DND-41 (cell line): ENCODE measurements around the gene COA1.
"Not testable (repeated sequence)": the region's sequence is repeated elsewhere in the genome, so short reads cannot be mapped to it uniquely, and the experiment has no call there.

Experiments
- ATAC-seq: fragments of 200-7000 bp; cut with Tn5 transposase; 3 replicates; pipeline ENCODE4 v1.9.1; 2021; ENCODE audit warnings: low read depth; ENCODE audit not compliant: insufficient read depth
- DNase-seq: peaks from one replicate; pipeline ENCODE4 v3.0.0-alpha.2; 2020
- H2AFZ ChIP-seq: 2 replicates; pipeline ENCODE4 v1.6.0; 2012; ENCODE audit warnings: low read depth, low read length
- H3K27ac ChIP-seq: 2 replicates; pipeline ENCODE4 v1.5.1; 2012; ENCODE audit warnings: low read length, inconsistent platforms
- H3K27me3 ChIP-seq: fragments of 200-600 bp; sonication (generic); 2 replicates; pipeline ENCODE4 v1.6.0; 2012; ENCODE audit warnings: low read length, mild to moderate bottlenecking, inconsistent platforms; ENCODE audit not compliant: insufficient read depth, poor library complexity
- H3K36me3 ChIP-seq: 2 replicates; pipeline ENCODE4 v1.5.1; 2012; ENCODE audit warnings: low read length, inconsistent platforms; ENCODE audit not compliant: insufficient read depth
- H3K4me1 ChIP-seq: 2 replicates; pipeline ENCODE4 v1.5.1; 2012; ENCODE audit warnings: mild to moderate bottlenecking, low read length; ENCODE audit not compliant: insufficient read depth
- H3K4me2 ChIP-seq: 2 replicates; pipeline ENCODE4 v1.6.0; 2012; ENCODE audit warnings: mild to moderate bottlenecking, moderate library complexity, low read length, inconsistent platforms; ENCODE audit not compliant: insufficient read depth
- H3K4me3 ChIP-seq, 2 experiments: fragments of 200-600 bp in 1 of 2; shearing (Covaris generic) in 1 of 2; 2 replicates each; pipeline ENCODE4 v1.5.1; 2012 to 2016; ENCODE audit warnings: inconsistent platforms in 2 of 2, low read length in 2 of 2, mild to moderate bottlenecking in 2 of 2, low read depth in 1 of 2, moderate library complexity in 1 of 2
- H3K79me2 ChIP-seq: 2 replicates; pipeline ENCODE4 v1.6.0; 2012; ENCODE audit warnings: low read length, inconsistent platforms; ENCODE audit not compliant: insufficient read depth
- H3K9ac ChIP-seq: 2 replicates; pipeline ENCODE4 v1.6.0; 2012; ENCODE audit warnings: low read depth, mild to moderate bottlenecking, inconsistent platforms, low read length, moderate library complexity
- H3K9me3 ChIP-seq: 2 replicates; pipeline ENCODE4 v1.5.1; 2012; ENCODE audit warnings: low read length, moderate library complexity, mild to moderate bottlenecking, inconsistent platforms; ENCODE audit not compliant: insufficient read depth, severe bottlenecking
- H4K20me1 ChIP-seq: 2 replicates; pipeline ENCODE4 v1.6.0; 2012; ENCODE audit warnings: low read length; ENCODE audit not compliant: insufficient read depth
- EZH2 ChIP-seq: IDR thresholded peaks from 3 replicates; pipeline ENCODE4 v1.6.1; 2012; ENCODE audit warnings: borderline replicate concordance, low read depth, mild to moderate bottlenecking, moderate library complexity, low read length, inconsistent platforms; ENCODE audit not compliant: severe bottlenecking
- TF ChIP-seq, protein P1 (sequence below): IDR thresholded peaks from 2 replicates; pipeline ENCODE4 v1.5.1; 2012; ENCODE audit warnings: borderline replicate concordance, low read length, moderate library complexity, mild to moderate bottlenecking; ENCODE audit not compliant: poor library complexity, severe bottlenecking; ENCODE audit errors: extremely low read depth

Gene COA1

GRCh38 chr7:43674559-43675436, 54.5 kb downstream of the COA1 start:
- no peak overlapping the region for H3K27ac ChIP-seq
- H3K4me3 ChIP-seq, result no peak overlapping the region
- no peak for ATAC-seq
- H3K4me2 ChIP-seq, result no peak overlapping the region
- H3K79me2 ChIP-seq, result peaks cover 98% of the 10 kb centered on the region
- no peak overlapping the region for H3K9ac ChIP-seq
- 0 out of 2 replicates have a peak, but pooled peaks cover 3% of the 10 kb centered on the region for H3K4me1 ChIP-seq
- H3K9me3 ChIP-seq, result no peaks in the 10 kb centered on the region
- H4K20me1 ChIP-seq, result peaks cover 17% of the 10 kb centered on the region; the same call in 1 of the 2 replicates
- no peak overlapping the region for H2AFZ ChIP-seq
- no peaks in the 10 kb centered on the region for H3K36me3 ChIP-seq
- TF ChIP-seq EZH2, result no peak
- TF ChIP-seq, protein P1, sequence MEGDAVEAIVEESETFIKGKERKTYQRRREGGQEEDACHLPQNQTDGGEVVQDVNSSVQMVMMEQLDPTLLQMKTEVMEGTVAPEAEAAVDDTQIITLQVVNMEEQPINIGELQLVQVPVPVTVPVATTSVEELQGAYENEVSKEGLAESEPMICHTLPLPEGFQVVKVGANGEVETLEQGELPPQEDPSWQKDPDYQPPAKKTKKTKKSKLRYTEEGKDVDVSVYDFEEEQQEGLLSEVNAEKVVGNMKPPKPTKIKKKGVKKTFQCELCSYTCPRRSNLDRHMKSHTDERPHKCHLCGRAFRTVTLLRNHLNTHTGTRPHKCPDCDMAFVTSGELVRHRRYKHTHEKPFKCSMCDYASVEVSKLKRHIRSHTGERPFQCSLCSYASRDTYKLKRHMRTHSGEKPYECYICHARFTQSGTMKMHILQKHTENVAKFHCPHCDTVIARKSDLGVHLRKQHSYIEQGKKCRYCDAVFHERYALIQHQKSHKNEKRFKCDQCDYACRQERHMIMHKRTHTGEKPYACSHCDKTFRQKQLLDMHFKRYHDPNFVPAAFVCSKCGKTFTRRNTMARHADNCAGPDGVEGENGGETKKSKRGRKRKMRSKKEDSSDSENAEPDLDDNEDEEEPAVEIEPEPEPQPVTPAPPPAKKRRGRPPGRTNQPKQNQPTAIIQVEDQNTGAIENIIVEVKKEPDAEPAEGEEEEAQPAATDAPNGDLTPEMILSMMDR, result no peak
- no peak for DNase-seq
- no peaks in the 10 kb centered on the region for H3K27me3 ChIP-seq

DNA sequence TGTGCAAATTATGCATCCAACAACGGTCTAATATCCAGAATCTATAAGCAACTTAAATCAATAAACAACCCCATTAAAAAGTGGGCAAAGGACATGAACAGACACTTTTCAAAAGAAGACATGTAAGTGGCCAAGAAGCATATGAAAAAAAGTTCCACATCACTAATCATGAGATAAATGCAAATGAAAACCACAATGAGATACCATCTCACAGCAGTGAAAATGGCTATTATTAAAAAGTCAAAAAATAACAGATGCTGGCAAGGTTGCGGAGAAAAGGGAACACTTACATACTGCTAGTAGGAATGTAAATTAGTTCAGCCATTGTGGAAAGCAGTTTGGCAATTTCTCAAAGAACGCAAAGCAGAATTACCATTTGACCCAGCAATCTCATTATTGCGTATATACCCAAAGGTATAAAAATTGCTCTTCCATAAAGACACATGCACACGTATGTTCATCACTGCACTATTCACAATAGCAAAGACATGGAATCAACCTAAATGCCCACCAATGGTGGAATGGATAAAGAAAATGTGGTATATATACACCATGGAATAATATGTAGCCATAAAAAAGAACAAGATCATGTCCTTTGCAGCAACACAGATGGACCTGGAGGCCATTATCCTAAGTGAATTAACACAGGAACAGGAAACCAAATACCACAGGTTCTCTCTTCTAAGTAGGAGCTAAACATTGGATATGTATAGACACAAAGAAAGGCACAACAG, 55.9 kb downstream of the COA1 start:
- not testable (repeated sequence) for ATAC-seq

DNA sequence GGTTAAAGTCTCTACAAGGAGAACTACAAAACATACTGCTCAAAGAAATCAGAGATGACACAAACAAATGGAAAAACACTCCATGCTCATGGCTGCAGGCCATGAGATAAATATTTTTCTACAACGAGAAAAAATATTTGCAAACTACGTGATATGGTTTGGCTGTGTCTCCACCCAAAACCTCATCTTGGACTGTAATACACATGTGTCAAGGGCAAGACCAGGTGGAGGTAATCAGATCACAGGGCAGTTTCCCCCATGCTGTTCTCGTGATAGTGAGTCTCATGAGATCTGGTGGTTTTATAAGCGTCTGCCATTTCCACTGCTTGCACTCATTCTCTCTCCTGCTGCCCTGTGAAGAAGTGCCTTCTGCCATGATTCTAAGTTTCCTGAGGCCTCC, 57.8 kb downstream of the COA1 start:
- Histone ChIP-seq H3K9ac (no peak overlapping the region), H3K79me2 (peaks cover 97% of the 10 kb centered on the region), H4K20me1 (peaks cover 9% of the 10 kb centered on the region; the same call in 1 of the 2 replicates), H3K27me3 (no peaks in the 10 kb centered on the region), H3K9me3 (peaks cover 9% of the 10 kb centered on the region), H3K36me3 (0 out of 2 replicates have a peak, but pooled peaks cover 10% of the 10 kb centered on the region), H3K27ac (no peak overlapping the region), H3K4me3 (no peak overlapping the region), H3K4me1 (no peaks in the 10 kb centered on the region), H3K4me2 (no peak overlapping the region), H2AFZ (no peak overlapping the region)
- TF ChIP-seq EZH2, result no peak
- TF ChIP-seq, protein P1, result no peak
- DNase-seq, result no peak
- ATAC-seq, result no peak

More for the DNA sequence above, 55.9 kb downstream of the COA1 start:
- H3K27me3 ChIP-seq, H3K4me3 ChIP-seq, H3K27ac ChIP-seq, H3K9me3 ChIP-seq, H3K4me1 ChIP-seq, H2AFZ ChIP-seq, DNase-seq, H3K9ac ChIP-seq, H3K4me2 ChIP-seq, H3K36me3 ChIP-seq: not testable (repeated sequence)
- peaks cover 11% of the 10 kb centered on the region; the same call in 1 of the 2 replicates for H4K20me1 ChIP-seq
- peaks cover 98% of the 10 kb centered on the region for H3K79me2 ChIP-seq
